HepG2 (cell line): ENCODE measurements around the gene ALB. TPM values are rescaled to one million over a fixed set of nuclear protein-coding genes. Genes with fewer than 3 reads are reported as not detected.

Source experiments
- ATAC-seq: fragments of 200-7000 bp; cut with Tn5 transposase; 3 replicates; pipeline ENCODE4 v1.9.1; 2020; ENCODE audit warnings: mild to moderate bottlenecking, moderate library complexity
- BruUV-seq: library from RNA; stranded (reverse); fragments of 400-500 nt; replicated peaks from 2 replicates; lab custom pipeline; 2021; lab: Mats Ljungman, UMichigan
- CTCF ChIA-PET: fragments of 300-600 bp; formaldehyde crosslinking; extraction: SDS; loops from one replicate; lab custom pipeline; 2021; ENCODE audit warnings: low total read pairs, inconsistent platforms, low intra/inter-chr PET ratio; lab: Yijun Ruan, JAX
- POLR2A ChIA-PET: fragments of 350-600 bp; sonication (Branson Sonifier 250); formaldehyde crosslinking; loops from one replicate; lab custom pipeline; 2020; ENCODE audit warnings: antibody characterized with exemption, inconsistent platforms; lab: Yijun Ruan, JAX
- DNase-seq: peaks from one replicate; pipeline ENCODE4 v3.0.0-alpha.2; 2015; ENCODE audit warnings: low spot score
- FAIRE-seq: peaks from 3 replicates; lab custom pipeline; 2011; peaks lifted over from hg19 to GRCh38; lab: Jason Lieb, UNC
- H2AFZ ChIP-seq: one replicate; pipeline ENCODE4 v1.6.1; 2011; ENCODE audit warnings: low read length, inconsistent platforms
- H3K27ac ChIP-seq: fragments of 300-600 bp; 3 replicates; pipeline ENCODE4 v1.8.0; 2011; ENCODE audit warnings: mixed run types, mild to moderate bottlenecking, mixed read lengths, low read length, inconsistent platforms; ENCODE audit not compliant: insufficient read depth; ENCODE audit errors: extremely low read length
- H3K27me3 ChIP-seq, 2 experiments: fragments of 200-600 bp in 1 of 2; 2 replicates in 1 of 2; 3 replicates in 1 of 2; pipeline versions ENCODE4 v1.6.0 to v1.8.0; 2011; ENCODE audit warnings: low read length in 2 of 2, mild to moderate bottlenecking in 2 of 2, moderate library complexity in 2 of 2, inconsistent platforms in 1 of 2; ENCODE audit not compliant: insufficient read depth in 2 of 2, control insufficient read depth in 1 of 2
- H3K36me3 ChIP-seq, 2 experiments: fragments of 200-600 bp in 1 of 2; replicated peaks in 1 of 2; 2 replicates in 1 of 2; 3 replicates in 1 of 2; pipeline versions ENCODE4 v1.5.1 to v1.8.0; 2011; ENCODE audit warnings: low read length in 2 of 2, inconsistent platforms in 1 of 2; ENCODE audit not compliant: insufficient read depth in 2 of 2, control insufficient read depth in 1 of 2
- H3K4me1 ChIP-seq: 2 replicates; pipeline ENCODE4 v1.5.1; 2012; ENCODE audit warnings: low read length, inconsistent platforms; ENCODE audit not compliant: insufficient read depth
- H3K4me2 ChIP-seq: 2 replicates; pipeline ENCODE4 v1.6.0; 2011; ENCODE audit warnings: low read depth, low read length, inconsistent platforms
- H3K4me3 ChIP-seq, 3 experiments: fragments of 200-600 bp in 1 of 3; sonication (generic), shearing (Covaris generic) in 1 of 3; replicated peaks in 1 of 3; 2 replicates each; pipeline ENCODE4 v1.5.1; 2011 to 2016; ENCODE audit warnings: low read length in 3 of 3, inconsistent platforms in 2 of 3, low read depth in 2 of 3, mild to moderate bottlenecking in 2 of 3, control low read depth in 1 of 3, mixed read lengths in 1 of 3; ENCODE audit not compliant: insufficient read depth in 1 of 3
- H3K79me2 ChIP-seq: one replicate; pipeline ENCODE4 v1.6.1; 2011; ENCODE audit warnings: low read length, inconsistent platforms; ENCODE audit not compliant: insufficient read depth
- H3K9ac ChIP-seq: 2 replicates; pipeline ENCODE4 v1.6.0; 2011; ENCODE audit warnings: mild to moderate bottlenecking, low read depth, low read length, inconsistent platforms; ENCODE audit not compliant: insufficient read depth
- H3K9me3 ChIP-seq: 2 replicates; pipeline ENCODE4 v1.5.1; 2012; ENCODE audit warnings: mild to moderate bottlenecking, low read length
- H4K20me1 ChIP-seq: 2 replicates; pipeline ENCODE4 v1.6.0; 2011; ENCODE audit warnings: inconsistent platforms, mild to moderate bottlenecking, low read length, moderate library complexity; ENCODE audit not compliant: insufficient read depth
- CAMTA2 ChIP-seq: sonication (generic); formaldehyde crosslinking; IDR thresholded peaks from 2 replicates; pipeline ENCODE4 v1.4.0; 2020; ENCODE audit warnings: mild to moderate bottlenecking, missing genetic modification reagents, borderline replicate concordance
- CENPBD1 ChIP-seq: sonication (generic); formaldehyde crosslinking; IDR thresholded peaks from 2 replicates; pipeline ENCODE4 v1.8.0; 2022; ENCODE audit warnings: missing genetic modification reagents, low read depth, mild to moderate bottlenecking, borderline replicate concordance
- MBD4 ChIP-seq: IDR thresholded peaks from 2 replicates; pipeline ENCODE4 v1.6.1; 2012; ENCODE audit warnings: low read length, inconsistent platforms, borderline replicate concordance
- POLR2A ChIP-seq, 2 experiments: IDR thresholded peaks; 2 replicates each; pipeline ENCODE4 v1.6.1; 2011; ENCODE audit warnings: low read depth in 2 of 2, low read length in 2 of 2, mild to moderate bottlenecking in 1 of 2, moderate library complexity in 1 of 2; ENCODE audit not compliant: insufficient read depth in 1 of 2
- SMARCE1 ChIP-seq: fragments of 450-650 bp; IDR thresholded peaks from 2 replicates; pipeline ENCODE4 v1.6.1; 2017; ENCODE audit warnings: borderline replicate concordance
- SRF ChIP-seq: IDR thresholded peaks from 2 replicates; pipeline ENCODE4 v1.6.1; 2011; ENCODE audit warnings: mild to moderate bottlenecking, low read depth, low read length, moderate library complexity
- ZMAT5 ChIP-seq: sonication (generic); formaldehyde crosslinking; IDR thresholded peaks from 2 replicates; pipeline ENCODE4 v1.5.0; 2020; ENCODE audit warnings: mild to moderate bottlenecking, low read depth, missing genetic modification reagents, borderline replicate concordance
- ZNF407 ChIP-seq: sonication (generic); formaldehyde crosslinking; IDR thresholded peaks from one replicate; pipeline ENCODE4 v1.5.1; 2020; ENCODE audit warnings: mild to moderate bottlenecking, missing genetic modification reagents; ENCODE audit errors: not compliant biosample characterization
- WGBS: methylation state at CpG from one replicate; pipeline ENCODE4 v1.1.6; 2017; ENCODE audit warnings: low lambda C conversion rate; 5-methylcytosine and 5-hydroxymethylcytosine counted together
- in situ Hi-C: cut with HindIII; loops from 2 replicates; pipeline ENCODE4 v1.10.0; 2017; ENCODE audit warnings: low pct_unique_long_range_greater_than_20kb; ENCODE audit not compliant: extremely low pct_ligation_motif_present
- intact Hi-C: fragments of 100-400 bp; cut with micrococcal nuclease; formaldehyde crosslinking; loops from one replicate; pipeline ENCODE4 v1.10.0; 2022; ENCODE audit not compliant: unreplicated experiment
- polyA plus RNA-seq, 8 experiments: library from polyadenylated mRNA; depleted of rRNA in 3 of 8; stranded (reverse) in 7 of 8; unstranded in 1 of 8; fragments of >200 nt; fragmentation: Illumina TruSeq in 4 of 8; extraction: Trizol in 4 of 8; gene quantifications; 2 replicates each; pipeline versions ENCODE4 v1.2.1 to v1.2.3, GENCODE V29; 2011 to 2016; ENCODE audit warnings: low read depth in 4 of 8, missing spikeins in 1 of 8, mixed read lengths in 1 of 8; ENCODE audit not compliant: insufficient read depth in 1 of 8
- total RNA-seq, 5 experiments: library from RNA; depleted of rRNA; stranded (reverse); fragments of >200 nt; fragmentation: Illumina TruSeq; extraction: Trizol; gene quantifications; 2 replicates each; pipeline ENCODE4 v1.2.3, GENCODE V29; 2016; ENCODE audit warnings: low read depth in 1 of 5

ALB gene
- total and polyA plus RNA-seq, 2 of the 13 experiments (the other 11 are each of a cell fraction or from before 2014, with no cell fraction given), result 22,259 to 22,625 TPM

- no peak for TF ChIP-seq SRF
- TF ChIP-seq CAMTA2 (CRISPR knock-in tag), result no peak
- TF ChIP-seq SMARCE1, result no peak
Measured at GRCh38 chr4:73453701-73454005, 49.6 kb downstream of the ALB start (continued).

- no peaks in the 10 kb centered on the region for H3K9me3 ChIP-seq
- no peak overlapping the region for H3K9ac ChIP-seq
- ChIA-PET CTCF (no interaction called here), POLR2A (no interaction called here)
- no peak overlapping the region for H2AFZ ChIP-seq
- H3K4me3 ChIP-seq, result no peak overlapping the region
- H3K4me2 ChIP-seq, result no peak overlapping the region
- H3K79me2 ChIP-seq, result no peaks in the 10 kb centered on the region
- WGBS, result 94% methylated on average over 3 of the region's 3 CpGs
- H4K20me1 ChIP-seq, result peaks cover 23% of the 10 kb centered on the region
- no peak for ATAC-seq
- TF ChIP-seq CENPBD1 (CRISPR knock-in tag) (no peak), ZMAT5 (no peak), MBD4 (peak; percentile 93), ZNF407 (no peak), POLR2A (IDR thresholded peaks at IDR 0.05; ENCODE audit: insufficient read depth in 1 of 2, low read depth in 2 of 2, low read length in 2 of 2) (peak; percentile 31 to 38; a peak in 2 of 4 replicates)
- in situ Hi-C loops (loop anchor here (25.0 kb wide), 1 partner anchor 107 kb away; no protein-coding TSS in a partner anchor), intact Hi-C loops (no loop called here)
- H3K36me3 ChIP-seq, result peaks cover 5 to 44% of the 10 kb centered on the region in 2 experiments
- peaks cover 29% of the 10 kb centered on the region for H3K4me1 ChIP-seq
- no peak for DNase-seq
- BruUV-seq, result TSS peak; percentile 8
- H3K27ac ChIP-seq, result peak overlapping the region; percentile 6
- no peaks in the 10 kb centered on the region for H3K27me3 ChIP-seq
- no peak for FAIRE-seq
Measured at GRCh38 chr4:73454920-73455319, 50.8 kb downstream of the ALB start.
